ENCODE measurements around the gene GRAP. TPM values are rescaled to one million over a fixed set of nuclear protein-coding genes. Genes with fewer than 3 reads are reported as not detected.

Gene GRAP
- total RNA-seq, 4 donors from 2014 or later: 1.1 to 3.1 (median 1.9) TPM

- no peak overlapping the region for H3K27ac ChIP-seq
- 98% methylated on average over 11 of the region's 12 CpGs for WGBS
- TF ChIP-seq POLR2AphosphoS5 (IDR thresholded peaks at IDR 0.05): no peak
- no peak for TF ChIP-seq EP300 (IDR thresholded peaks at IDR 0.05)
- no peak for TF ChIP-seq CTCF (IDR thresholded peaks at IDR 0.05)
- no peak for TF ChIP-seq POLR2A (IDR thresholded peaks at IDR 0.05)
Measured at GRCh38 chr17:19013226-19013625, 33.5 kb downstream of the GRAP start.

GRCh38 chr17:19012171-19013080 is 34.3 kb downstream of the GRAP start:
- Histone ChIP-seq H3K27me3 (no peaks in the 10 kb centered on the region), H3K36me3 (no peaks in the 10 kb centered on the region)

More at GRCh38 chr17:19013226-19013625, 33.5 kb downstream of the GRAP start:
- H3K4me3 ChIP-seq: no peak overlapping the region
- peaks cover 44% of the 10 kb centered on the region for H3K4me1 ChIP-seq
- DNase-seq (ENCODE audit: low spot score in 2 of 2): no peak
- no peaks in the 10 kb centered on the region for H3K9me3 ChIP-seq
- peaks cover 4% of the 10 kb centered on the region for H3K27me3 ChIP-seq
- H3K36me3 ChIP-seq: no peaks in the 10 kb centered on the region

GRCh38 chr17:19011581-19011980 is 35.2 kb downstream of the GRAP start:
- H3K27ac ChIP-seq: no peak overlapping the region
- no peak for TF ChIP-seq POLR2AphosphoS5 (IDR thresholded peaks at IDR 0.05)
- no peaks in the 10 kb centered on the region for H3K36me3 ChIP-seq

More at GRCh38 chr17:19012171-19013080, 34.3 kb downstream of the GRAP start:
- no peaks in the 10 kb centered on the region for H3K9me3 ChIP-seq
- H3K4me3 ChIP-seq: no peak overlapping the region
- H3K27ac ChIP-seq: no peak overlapping the region
- WGBS: 92% methylated on average over 16 of the region's 22 CpGs
- TF ChIP-seq POLR2A (IDR thresholded peaks at IDR 0.05) (no peak), POLR2AphosphoS5 (IDR thresholded peaks at IDR 0.05) (no peak), CTCF (IDR thresholded peaks at IDR 0.05) (no peak), EP300 (IDR thresholded peaks at IDR 0.05) (no peak)
- peaks cover 36% of the 10 kb centered on the region for H3K4me1 ChIP-seq
- DNase-seq (ENCODE audit: low spot score in 2 of 2): no peak

GRCh38 chr17:19010729-19011505 is 35.8 kb downstream of the GRAP start:
- Histone ChIP-seq H3K4me1 (peaks cover 22% of the 10 kb centered on the region), H3K9me3 (no peaks in the 10 kb centered on the region), H3K27me3 (no peaks in the 10 kb centered on the region), H3K27ac (no peak overlapping the region), H3K4me3 (no peak overlapping the region), H3K36me3 (no peaks in the 10 kb centered on the region)
- no peak for TF ChIP-seq POLR2A (IDR thresholded peaks at IDR 0.05)
- TF ChIP-seq POLR2AphosphoS5 (IDR thresholded peaks at IDR 0.05): no peak
- TF ChIP-seq CTCF (IDR thresholded peaks at IDR 0.05): no peak
- no peak for TF ChIP-seq EP300 (IDR thresholded peaks at IDR 0.05)
- DNase-seq (ENCODE audit: low spot score in 2 of 2): no peak
- WGBS: 50% methylated on average over 11 of the region's 11 CpGs

More at GRCh38 chr17:19011581-19011980, 35.2 kb downstream of the GRAP start:
- H3K4me1 ChIP-seq: peaks cover 28% of the 10 kb centered on the region
- H3K27me3 ChIP-seq: no peaks in the 10 kb centered on the region
- H3K4me3 ChIP-seq: no peak overlapping the region
- H3K9me3 ChIP-seq: no peaks in the 10 kb centered on the region
- WGBS: 71% methylated on average over 5 of the region's 6 CpGs
- no peak for DNase-seq (ENCODE audit: low spot score in 2 of 2)

- Histone ChIP-seq H3K4me1 (peaks cover 25% of the 10 kb centered on the region), H3K27me3 (no peaks in the 10 kb centered on the region), H3K4me3 (no peak overlapping the region), H3K27ac (no peak overlapping the region), H3K9me3 (no peaks in the 10 kb centered on the region), H3K36me3 (no peaks in the 10 kb centered on the region)
- 88% methylated on average over 12 of the region's 12 CpGs for WGBS
- DNase-seq (ENCODE audit: low spot score in 2 of 2): no peak
- TF ChIP-seq POLR2AphosphoS5 (IDR thresholded peaks at IDR 0.05): no peak
- TF ChIP-seq POLR2A (IDR thresholded peaks at IDR 0.05): no peak
- TF ChIP-seq CTCF (IDR thresholded peaks at IDR 0.05): no peak
- no peak for TF ChIP-seq EP300 (IDR thresholded peaks at IDR 0.05)
Measured at GRCh38 chr17:19009970-19010369, 36.8 kb downstream of the GRAP start.
